ENCODE results near the gene PGF.

Gene PGF

DNA sequence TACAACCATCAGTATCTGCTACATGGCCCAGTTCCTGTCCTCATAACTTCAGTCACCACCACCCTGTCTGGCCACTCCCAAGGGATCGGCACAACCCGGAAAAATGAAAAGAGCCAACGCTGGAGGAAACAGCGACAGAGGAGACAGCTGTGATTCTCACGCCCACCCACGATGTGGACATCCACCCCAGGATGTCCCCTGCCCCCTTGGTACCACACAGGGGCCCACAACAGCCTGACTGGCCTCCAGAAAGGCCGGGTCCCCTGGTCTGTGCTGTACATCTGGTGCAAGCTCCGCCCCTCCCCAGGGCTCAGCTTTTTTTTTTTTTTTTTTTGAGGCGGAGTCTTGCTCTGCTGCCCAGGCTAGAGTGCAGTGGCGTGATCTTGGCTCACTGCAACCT is 44.8 kb downstream of the PGF start:
- Mint-ChIP-seq H3K36me3 (peaks cover 2% of the 10 kb centered on the region), H3K27me3 (peaks cover 6% of the 10 kb centered on the region), H3K9me3 (no peaks in the 10 kb centered on the region), H3K4me1 (peaks cover 5% of the 10 kb centered on the region), H3K4me3 (no peak overlapping the region), H3K27ac (no peak overlapping the region)
- no peak for DNase-seq
- CTCF ChIA-PET: interaction anchor here (0.7 to 3.0 kb wide), 4 partner anchors 17 to 179 kb away, joined by 3 to 10 read pairs (median 4); no protein-coding TSS in a partner anchor

DNA sequence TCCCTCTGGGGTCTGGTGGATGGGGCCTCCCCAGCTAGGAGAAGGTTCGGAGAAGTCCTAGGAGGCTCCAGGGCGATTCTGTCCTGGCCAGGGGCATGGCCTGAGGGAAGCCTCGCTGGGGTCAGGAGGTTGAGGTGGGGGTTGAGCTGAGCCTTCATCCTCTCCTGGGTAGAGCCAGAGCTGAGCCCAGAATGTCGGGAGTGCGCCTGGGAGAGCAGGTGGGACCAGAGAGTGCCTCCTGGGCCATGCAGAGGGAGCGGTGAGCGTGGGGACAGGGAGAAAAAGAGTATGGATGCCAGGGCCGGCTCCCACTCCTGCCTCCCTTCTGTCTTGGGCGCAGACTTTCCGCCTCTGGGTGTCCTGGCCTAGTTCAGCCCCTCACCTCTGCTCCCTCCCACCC is 45.5 kb downstream of the PGF start:
- CTCF ChIA-PET: interaction anchor here (1.3 to 13.7 kb wide), 4 partner anchors 16 to 178 kb away, joined by 3 to 395 read pairs (median 8); no protein-coding TSS in a partner anchor
- Mint-ChIP-seq H3K27me3 (peaks cover 4% of the 10 kb centered on the region), H3K36me3 (peaks cover 5% of the 10 kb centered on the region), H3K4me3 (no peak overlapping the region), H3K9me3 (no peaks in the 10 kb centered on the region), H3K4me1 (peaks cover 6% of the 10 kb centered on the region), H3K27ac (no peak overlapping the region)
- no peak for DNase-seq

DNA sequence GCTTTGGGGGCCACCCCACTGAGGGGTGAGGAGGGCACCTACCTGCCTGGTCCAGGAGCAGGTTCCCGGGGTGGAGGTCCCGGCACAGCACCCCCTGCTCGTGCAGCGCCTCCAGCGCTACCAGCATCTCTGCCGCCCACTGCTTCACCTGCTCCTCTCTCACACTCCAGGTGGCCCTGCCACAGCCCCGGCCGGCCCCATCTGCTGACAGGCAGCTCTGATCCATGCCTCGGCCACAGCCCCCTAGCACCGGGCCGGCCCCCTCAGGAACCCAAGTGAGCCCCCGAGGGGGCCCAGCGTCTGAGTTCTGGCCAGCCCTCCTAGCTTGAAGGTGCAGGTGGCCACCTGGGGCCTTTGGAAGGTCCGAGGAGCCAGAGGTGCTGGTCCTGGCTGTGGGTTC is 45.9 kb downstream of the PGF start:
- H3K9me3 Mint-ChIP-seq: no peaks in the 10 kb centered on the region

DNA sequence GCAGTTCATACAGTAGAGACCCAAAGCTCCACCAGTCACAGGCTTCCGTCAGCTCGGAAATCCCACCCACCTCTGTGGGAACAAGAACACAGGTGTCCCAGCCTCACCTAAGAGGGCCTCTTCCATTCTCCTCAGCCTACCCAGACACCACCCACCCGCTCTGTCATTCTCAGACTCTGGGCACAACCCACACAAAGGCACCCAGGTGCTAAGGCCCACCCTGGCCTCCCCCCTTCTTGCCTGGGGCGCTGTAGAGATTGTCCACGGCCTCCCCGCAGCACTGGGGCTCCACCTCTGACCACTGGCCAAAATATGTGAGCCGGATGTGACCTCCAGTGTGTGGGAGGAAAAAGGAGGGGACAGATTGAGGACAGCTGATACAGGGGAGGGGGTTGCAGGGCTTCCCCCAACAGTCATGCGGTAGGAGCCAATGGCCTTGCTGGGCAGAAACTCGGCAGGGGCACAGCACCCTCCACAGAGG is 46.5 kb downstream of the PGF start:
- no peak for DNase-seq

More for the DNA sequence above, 45.9 kb downstream of the PGF start:
- DNase-seq: no peak
- no peak overlapping the region for H3K4me3 Mint-ChIP-seq
- peaks cover 4% of the 10 kb centered on the region for H3K27me3 Mint-ChIP-seq
- H3K4me1 Mint-ChIP-seq: peaks cover 6% of the 10 kb centered on the region
- H3K36me3 Mint-ChIP-seq: peaks cover 6% of the 10 kb centered on the region
- H3K27ac Mint-ChIP-seq: no peak overlapping the region
- CTCF ChIA-PET: interaction anchor here (1.2 to 13.7 kb wide), 4 partner anchors 12 to 178 kb away, joined by 3 to 395 read pairs (median 6); no protein-coding TSS in a partner anchor

DNA sequence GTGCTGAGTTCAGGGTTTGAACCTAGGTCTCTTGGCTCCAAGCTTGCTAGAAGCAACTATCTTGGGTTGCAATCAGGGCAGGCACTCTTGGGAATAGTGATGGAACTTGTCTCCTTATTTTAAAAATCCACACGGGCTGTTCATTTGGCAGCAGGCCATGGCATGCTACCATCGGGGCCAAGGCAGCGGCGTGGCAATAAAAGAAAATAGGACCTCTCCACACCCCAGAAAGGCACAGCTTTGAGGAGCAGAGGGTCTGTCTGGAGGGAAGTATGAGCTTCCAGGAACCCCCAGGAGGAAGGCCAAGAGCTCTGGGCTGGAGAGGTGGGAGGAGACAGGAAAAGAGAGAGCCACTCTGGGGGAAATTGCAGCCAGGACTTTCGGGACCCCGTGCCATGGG is 47.7 kb downstream of the PGF start:
- H3K27me3 Mint-ChIP-seq: peaks cover 3% of the 10 kb centered on the region
- no peak overlapping the region for H3K4me3 Mint-ChIP-seq

More for the DNA sequence above, 46.5 kb downstream of the PGF start:
- Mint-ChIP-seq H3K36me3 (peaks cover 10% of the 10 kb centered on the region), H3K27ac (no peak overlapping the region), H3K9me3 (no peaks in the 10 kb centered on the region), H3K4me1 (peaks cover 6% of the 10 kb centered on the region), H3K4me3 (no peak overlapping the region), H3K27me3 (peaks cover 4% of the 10 kb centered on the region)
- CTCF ChIA-PET: interaction anchor here (1.2 to 13.7 kb wide), 5 partner anchors 11 to 50 kb away, joined by 3 to 395 read pairs (median 8); partner anchors contain the start of gene RPS6KL1

DNA sequence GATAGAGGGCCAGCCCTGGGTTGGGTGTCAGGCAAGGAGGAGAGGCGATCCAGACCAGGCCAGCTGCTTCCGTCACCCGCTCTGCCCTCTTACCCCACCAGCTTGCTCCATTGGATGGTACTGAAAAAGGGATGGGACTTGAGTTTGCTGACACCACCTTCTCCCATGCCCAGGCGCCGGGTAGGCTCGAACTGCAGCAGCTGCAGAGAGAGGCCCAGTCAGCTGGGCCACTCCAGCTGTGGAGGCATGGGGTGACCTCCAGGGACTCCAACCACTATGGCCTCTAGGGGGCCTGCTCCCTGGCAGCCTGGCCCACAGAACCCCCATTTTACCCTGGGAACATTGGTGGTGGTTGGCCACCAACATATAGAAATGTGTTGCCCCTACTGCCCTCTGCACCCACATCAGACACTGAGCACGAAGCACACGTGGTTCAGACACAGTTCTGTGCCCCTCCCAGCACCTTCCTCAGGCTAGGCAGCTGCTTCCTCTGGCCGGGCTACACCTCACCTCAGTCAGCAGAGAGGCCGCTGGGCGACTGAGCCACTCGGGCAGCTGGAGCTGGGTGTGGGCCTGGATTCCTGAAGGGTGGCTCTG is 48.4 kb downstream of the PGF start:
- CTCF ChIA-PET: interaction anchor here (0.5 to 13.7 kb wide), 15 partner anchors 10 to 303 kb away, joined by 3 to 395 read pairs (median 5); partner anchors contain the start of genes PROX2 and RPS6KL1
- Mint-ChIP-seq H3K27me3 (no peaks in the 10 kb centered on the region), H3K4me3 (no peak overlapping the region), H3K4me1 (peaks cover 6% of the 10 kb centered on the region), H3K27ac (peak overlapping the region; percentile 45), H3K36me3 (peaks cover 23% of the 10 kb centered on the region), H3K9me3 (no peaks in the 10 kb centered on the region)
- DNase-seq: no peak

More for the DNA sequence above, 47.7 kb downstream of the PGF start:
- H3K27ac Mint-ChIP-seq: no peak overlapping the region
- DNase-seq: no peak
- H3K4me1 Mint-ChIP-seq: peaks cover 6% of the 10 kb centered on the region
- no peaks in the 10 kb centered on the region for H3K9me3 Mint-ChIP-seq
- CTCF ChIA-PET: interaction anchor here (0.5 to 13.7 kb wide), 9 partner anchors 10 to 299 kb away, joined by 3 to 395 read pairs (median 8); partner anchors contain the start of genes PROX2 and RPS6KL1
- H3K36me3 Mint-ChIP-seq: peaks cover 17% of the 10 kb centered on the region

DNA sequence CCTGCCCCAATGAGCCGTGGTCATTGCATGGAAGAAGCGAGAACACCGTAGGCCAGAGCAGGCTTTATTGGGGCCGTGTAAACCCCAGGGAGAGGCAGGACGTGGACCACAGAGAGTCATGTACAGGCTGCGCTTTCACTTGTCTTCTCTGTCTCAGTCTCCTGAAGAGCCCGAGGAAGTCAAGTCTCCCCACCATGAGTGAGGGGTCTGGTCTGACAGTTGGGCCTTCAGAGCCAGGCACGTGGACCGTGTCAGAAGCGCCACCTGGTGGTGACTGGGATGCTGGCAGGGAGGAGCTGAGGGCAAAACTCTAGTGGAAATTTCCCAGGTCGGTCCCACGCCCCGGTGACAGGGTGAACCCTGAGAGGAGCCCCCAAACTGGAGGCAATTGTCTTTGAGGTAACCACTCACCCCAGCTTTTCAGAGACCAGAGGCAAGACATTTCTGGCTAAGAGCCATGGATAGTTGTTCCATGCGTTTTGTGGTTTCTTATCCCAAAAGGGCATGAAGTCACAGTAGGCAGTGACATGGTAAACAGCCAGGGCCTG is 49.7 kb downstream of the PGF start:
- CTCF ChIA-PET: interaction anchor here (0.6 to 13.7 kb wide), 30 partner anchors 10 to 296 kb away, joined by 3 to 395 read pairs (median 5); partner anchors contain the start of genes DLST, PROX2 and RPS6KL1
- Mint-ChIP-seq H3K4me1 (peaks cover 6% of the 10 kb centered on the region), H3K4me3 (no peak overlapping the region), H3K9me3 (no peaks in the 10 kb centered on the region), H3K27ac (no peak overlapping the region), H3K27me3 (no peaks in the 10 kb centered on the region), H3K36me3 (peaks cover 36% of the 10 kb centered on the region)
- peak; percentile 84 for DNase-seq

DNA sequence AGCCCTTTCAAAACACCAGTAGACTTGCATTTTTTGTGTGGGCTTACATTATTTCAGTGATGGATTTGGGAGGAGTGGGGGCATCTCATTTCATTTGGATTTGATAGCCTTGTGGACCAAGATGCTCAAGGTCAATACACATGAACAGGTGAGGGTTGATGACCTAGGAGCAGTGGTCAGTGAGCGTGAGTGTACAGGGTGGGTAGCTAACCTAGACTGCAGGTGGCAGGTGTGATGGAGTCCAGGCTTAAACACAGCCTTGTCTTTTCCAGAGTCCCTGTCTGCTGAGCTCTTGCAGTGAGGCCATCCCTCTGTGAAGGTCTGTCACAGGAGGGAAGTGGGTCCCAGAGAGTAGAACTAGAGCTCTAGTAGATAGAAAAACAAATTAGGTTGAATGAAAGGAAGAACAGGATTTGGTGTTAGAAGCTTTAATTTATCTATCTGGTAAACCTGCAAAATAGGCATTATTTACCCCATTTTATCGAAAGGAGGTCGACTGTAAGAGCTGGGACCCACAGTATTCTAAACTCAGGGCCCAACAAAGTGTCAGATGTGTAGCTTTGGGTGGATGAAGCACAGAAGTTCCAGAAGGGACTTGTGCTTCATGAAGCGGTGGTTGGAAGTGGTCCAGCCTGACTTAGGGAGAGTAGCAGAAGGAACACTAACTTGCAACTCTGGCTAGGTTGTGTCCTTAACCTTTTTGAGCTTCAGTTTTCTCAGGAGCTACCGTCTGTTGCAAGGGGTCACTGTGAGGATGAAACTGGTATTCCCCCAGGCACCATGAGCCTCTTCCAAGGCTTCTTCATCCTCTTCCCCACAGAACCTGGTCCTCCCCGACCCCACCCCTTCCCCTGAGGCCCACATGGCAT is 50.5 kb downstream of the PGF start:
- H3K4me3 Mint-ChIP-seq: no peak overlapping the region
- CTCF ChIA-PET: interaction anchor here (0.9 to 13.7 kb wide), 30 partner anchors 10 to 295 kb away, joined by 3 to 395 read pairs (median 4); partner anchors contain the start of genes DLST, PROX2 and RPS6KL1
- H3K27me3 Mint-ChIP-seq: no peaks in the 10 kb centered on the region
- DNase-seq: no peak
- H3K9me3 Mint-ChIP-seq: no peaks in the 10 kb centered on the region
- peak overlapping the region; percentile 29 for H3K27ac Mint-ChIP-seq
- H3K4me1 Mint-ChIP-seq: peaks cover 6% of the 10 kb centered on the region
- peaks cover 43% of the 10 kb centered on the region for H3K36me3 Mint-ChIP-seq

DNA sequence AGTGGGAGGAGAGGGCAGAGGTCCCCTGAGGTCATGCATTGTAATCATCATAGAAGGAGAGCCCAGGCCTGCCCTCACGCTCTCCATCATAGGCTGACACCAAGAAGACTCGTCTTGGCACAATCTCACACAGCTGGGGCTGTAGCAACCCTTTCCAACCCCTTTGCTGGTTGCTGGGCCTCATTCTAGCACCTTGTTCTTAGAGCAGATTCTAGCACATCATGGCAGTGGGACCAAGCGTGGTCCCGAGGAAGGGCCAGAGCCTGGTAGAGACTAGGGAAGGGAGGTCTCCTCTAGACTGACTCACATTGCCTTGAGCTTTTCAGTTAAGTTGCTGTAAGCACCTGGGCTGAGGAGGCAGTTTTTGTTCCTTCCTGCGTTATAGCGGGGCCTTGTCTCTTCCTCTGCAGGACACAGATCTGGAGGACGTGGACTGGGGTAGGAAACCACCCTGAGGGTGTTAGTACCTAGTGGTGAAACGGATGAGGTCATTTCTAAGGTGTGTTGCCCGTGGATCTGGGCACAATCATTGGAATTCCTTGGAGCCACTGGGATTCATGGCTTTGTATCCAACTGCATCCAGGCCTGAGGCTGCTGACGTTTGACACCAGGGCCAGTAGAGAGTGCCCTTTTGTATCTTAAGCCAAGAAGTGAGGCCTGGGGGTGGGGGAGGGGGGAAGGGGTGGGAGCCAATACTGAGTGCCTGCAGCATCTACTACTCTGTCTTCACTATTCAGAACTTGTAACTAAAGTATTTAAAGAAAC is 52.3 kb downstream of the PGF start:
- no peaks in the 10 kb centered on the region for H3K9me3 Mint-ChIP-seq
- H3K4me1 Mint-ChIP-seq: peaks cover 6% of the 10 kb centered on the region
- H3K4me3 Mint-ChIP-seq: no peak overlapping the region
- H3K36me3 Mint-ChIP-seq: peaks cover 59% of the 10 kb centered on the region
- DNase-seq: no peak
- CTCF ChIA-PET: interaction anchor here (2.7 to 13.7 kb wide), 2 partner anchors 35 to 44 kb away, joined by 22 to 395 read pairs; no protein-coding TSS in a partner anchor
- no peak overlapping the region for H3K27ac Mint-ChIP-seq
- no peaks in the 10 kb centered on the region for H3K27me3 Mint-ChIP-seq

DNA sequence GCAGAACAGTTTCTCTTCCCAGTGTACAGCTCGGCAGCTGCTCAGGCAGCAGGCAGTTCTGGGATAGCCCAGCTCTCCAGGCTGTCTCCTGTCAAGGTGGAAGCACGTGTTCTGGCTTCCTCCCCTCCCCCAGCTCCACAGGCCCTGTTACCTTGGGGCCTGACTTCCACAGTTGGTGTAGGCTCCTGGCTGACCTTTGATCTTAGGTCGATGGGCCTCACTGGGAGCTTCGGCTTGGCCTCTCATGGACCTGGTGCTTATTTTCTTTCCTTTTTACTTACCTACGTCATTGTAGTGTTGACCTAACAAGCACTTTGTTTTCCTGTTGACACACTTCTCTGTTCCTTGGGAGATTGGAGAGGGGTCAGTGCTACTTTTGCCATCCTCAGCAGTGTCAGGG is 56.7 kb downstream of the PGF start:
- CTCF ChIA-PET: interaction anchor here (1.9 to 13.7 kb wide), 2 partner anchors 16 to 40 kb away, joined by 4 to 395 read pairs; no protein-coding TSS in a partner anchor
- H3K36me3 Mint-ChIP-seq: peaks cover 81% of the 10 kb centered on the region
- H3K9me3 Mint-ChIP-seq: no peaks in the 10 kb centered on the region
- no peaks in the 10 kb centered on the region for H3K27me3 Mint-ChIP-seq
- no peak overlapping the region for H3K27ac Mint-ChIP-seq
- no peak overlapping the region for H3K4me3 Mint-ChIP-seq
- DNase-seq: no peak
- no peaks in the 10 kb centered on the region for H3K4me1 Mint-ChIP-seq

DNA sequence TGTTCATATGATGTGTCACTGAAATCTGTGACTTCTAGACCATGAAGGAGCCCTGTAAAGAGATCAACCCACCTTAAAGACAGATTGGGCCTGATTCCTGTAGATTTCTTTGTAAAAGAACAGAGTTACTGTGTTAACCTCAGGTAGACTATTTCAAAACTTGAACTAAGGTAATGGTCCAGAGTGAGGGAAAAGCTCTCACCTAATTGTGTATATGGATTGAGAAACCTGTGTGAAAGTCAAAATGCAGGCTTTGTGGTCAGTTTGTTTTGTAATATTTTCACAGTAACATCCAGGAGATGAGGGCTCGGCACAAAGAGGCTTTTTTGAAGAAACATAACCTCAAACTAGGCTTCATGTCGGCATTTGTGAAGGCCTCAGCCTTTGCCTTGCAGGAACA is 57.3 kb downstream of the PGF start:
- Mint-ChIP-seq H3K4me1 (no peaks in the 10 kb centered on the region), H3K27ac (no peak overlapping the region), H3K27me3 (no peaks in the 10 kb centered on the region), H3K36me3 (peaks cover 84% of the 10 kb centered on the region), H3K9me3 (no peaks in the 10 kb centered on the region), H3K4me3 (no peak overlapping the region)
- no peak for DNase-seq
- CTCF ChIA-PET: interaction anchor here (1.2 to 13.7 kb wide), 4 partner anchors 7 to 39 kb away, joined by 3 to 395 read pairs (median 21); no protein-coding TSS in a partner anchor

DNA sequence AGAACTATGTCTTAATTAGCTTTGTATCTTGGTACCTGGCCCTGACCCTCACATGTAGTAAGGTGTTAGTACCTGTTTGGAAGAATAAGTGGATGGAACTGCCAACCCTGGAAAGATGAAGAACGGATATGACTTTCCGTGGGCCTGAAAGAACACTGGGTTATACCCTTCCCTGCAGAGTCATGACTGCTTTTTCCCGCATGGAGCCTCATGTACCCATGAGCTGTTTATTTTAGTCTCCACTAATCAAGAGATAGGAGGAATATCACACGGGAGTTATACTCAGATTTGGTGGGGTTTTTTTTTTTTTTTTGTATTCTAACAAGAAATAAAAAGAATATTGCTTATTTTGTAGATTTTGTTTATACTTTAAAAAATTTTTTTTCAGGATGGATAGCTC is 57.8 kb downstream of the PGF start:
- no peaks in the 10 kb centered on the region for H3K27me3 Mint-ChIP-seq
- peak overlapping the region; percentile 29 for H3K27ac Mint-ChIP-seq
- CTCF ChIA-PET: interaction anchor here (1.2 to 13.7 kb wide), 4 partner anchors 8 to 39 kb away, joined by 3 to 395 read pairs (median 21); no protein-coding TSS in a partner anchor
- no peak for DNase-seq
- H3K4me3 Mint-ChIP-seq: no peak overlapping the region
- peaks cover 84% of the 10 kb centered on the region for H3K36me3 Mint-ChIP-seq
- no peaks in the 10 kb centered on the region for H3K9me3 Mint-ChIP-seq
- no peaks in the 10 kb centered on the region for H3K4me1 Mint-ChIP-seq

DNA sequence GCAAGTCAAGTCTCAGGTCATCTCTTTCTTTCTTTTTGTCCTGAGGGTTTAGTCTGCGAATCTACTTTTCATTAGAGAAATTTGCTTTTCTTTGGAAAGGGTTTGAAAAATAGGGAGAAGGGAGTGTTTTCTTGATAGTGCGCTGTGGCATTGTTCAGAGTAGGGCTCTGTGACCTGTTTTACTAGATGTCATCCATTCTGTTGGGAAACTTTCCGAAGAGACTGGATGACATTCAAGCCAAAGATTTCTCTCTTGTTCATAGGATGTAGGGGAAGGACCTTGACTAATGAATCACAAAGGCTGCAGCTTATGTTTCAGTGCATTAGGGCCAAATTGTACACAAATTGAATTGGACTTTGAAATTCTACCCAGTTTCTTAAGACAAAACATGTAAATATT is 59.0 kb downstream of the PGF start:
- DNase-seq: no peak
- Mint-ChIP-seq H3K9me3 (no peaks in the 10 kb centered on the region), H3K4me1 (no peaks in the 10 kb centered on the region), H3K27ac (no peak overlapping the region), H3K36me3 (peaks cover 85% of the 10 kb centered on the region), H3K4me3 (no peak overlapping the region), H3K27me3 (no peaks in the 10 kb centered on the region)
- CTCF ChIA-PET: interaction anchor here (1.3 to 13.7 kb wide), 3 partner anchors 9 to 38 kb away, joined by 3 to 395 read pairs (median 38); no protein-coding TSS in a partner anchor

Data from activated naive CD4-positive, alpha-beta T cell treated with anti-CD3 and anti-CD28 coated beads, Interleukin-2, amount 10 ng/mL, durations not matched to agents 7 days and 5 days (primary cell).